Activated CD8-positive, alpha-beta T cell treated with anti-CD3 and anti-CD28 coated beads for 36 hours (primary cell): ENCODE data around the gene WBP1. TPM values are rescaled to one million over a fixed set of nuclear protein-coding genes. Genes with fewer than 3 reads are reported as not detected.

Source experiments
- ATAC-seq: fragments of 200-7000 bp; cut with Tn5 transposase; one replicate; pipeline ENCODE4 v1.10.0; 2021; ENCODE audit warnings: mild to moderate bottlenecking, moderate library complexity
- CTCF ChIA-PET: fragments of 350-600 bp; sonication (Branson Sonifier 250); formaldehyde crosslinking; loops from one replicate; lab custom pipeline; 2021; ENCODE audit warnings: antibody characterized with exemption; lab: Charles Lee
- POLR2A ChIA-PET: fragments of 350-600 bp; sonication (Branson Sonifier 250); formaldehyde crosslinking; loops from one replicate; lab custom pipeline; 2021; ENCODE audit warnings: antibody characterized with exemption; lab: Charles Lee
- DNase-seq: peaks from one replicate; pipeline ENCODE4 v3.0.0-alpha.2; 2020
- H3K27ac Mint-ChIP-seq: one replicate; pipeline ENCODE4 v1.8.0; 2021; ENCODE audit warnings: mild to moderate bottlenecking, mixed read lengths
- H3K27me3 Mint-ChIP-seq: one replicate; pipeline ENCODE4 v1.8.0; 2021; ENCODE audit warnings: mixed read lengths
- H3K36me3 Mint-ChIP-seq: one replicate; pipeline ENCODE4 v1.8.0; 2021; ENCODE audit warnings: low read depth, mixed read lengths
- H3K4me1 Mint-ChIP-seq: one replicate; pipeline ENCODE4 v1.8.0; 2021; ENCODE audit warnings: low read depth, mixed read lengths
- H3K4me3 Mint-ChIP-seq: one replicate; pipeline ENCODE4 v1.8.0; 2021; ENCODE audit warnings: mild to moderate bottlenecking, moderate library complexity, mixed read lengths
- H3K9me3 Mint-ChIP-seq: one replicate; pipeline ENCODE4 v1.8.0; 2021; ENCODE audit warnings: mixed read lengths
- intact Hi-C: fragments of 100-400 bp; cut with micrococcal nuclease; formaldehyde crosslinking; loops from one replicate; pipeline ENCODE4 v1.10.0; 2022
- total RNA-seq, 2 experiments: library from RNA; stranded (reverse); gene quantifications; one replicate each; pipeline ENCODE4 v1.2.3, GENCODE V29; 2021
- TF ChIP-seq, protein P1 (sequence below): fragments of 200-600 bp; IDR thresholded peaks from one replicate; pipeline ENCODE4 v1.8.0; 2022; ENCODE audit warnings: antibody characterized with exemption, mild to moderate bottlenecking

Gene WBP1
- total RNA-seq, 2 experiments from 2014 or later, result 20.3 to 23.0 TPM

GRCh38 chr2:74415762-74416395, 42.4 kb upstream of the WBP1 start:
- Mint-ChIP-seq H3K36me3 (no peaks in the 10 kb centered on the region), H3K27me3 (peaks cover 5% of the 10 kb centered on the region), H3K9me3 (no peaks in the 10 kb centered on the region), H3K27ac (no peak overlapping the region), H3K4me1 (peaks cover 18% of the 10 kb centered on the region), H3K4me3 (peak overlapping the region; percentile 54)
- CTCF ChIA-PET, result interaction anchor here (0.6 to 1.1 kb wide), 4 partner anchors 8 to 81 kb away, joined by 3 read pairs; no protein-coding TSS in a partner anchor
- ATAC-seq (no peak), DNase-seq (no peak)
- intact Hi-C loops, result no loop called here
- POLR2A ChIA-PET, result no interaction called here
- TF ChIP-seq, protein P1, sequence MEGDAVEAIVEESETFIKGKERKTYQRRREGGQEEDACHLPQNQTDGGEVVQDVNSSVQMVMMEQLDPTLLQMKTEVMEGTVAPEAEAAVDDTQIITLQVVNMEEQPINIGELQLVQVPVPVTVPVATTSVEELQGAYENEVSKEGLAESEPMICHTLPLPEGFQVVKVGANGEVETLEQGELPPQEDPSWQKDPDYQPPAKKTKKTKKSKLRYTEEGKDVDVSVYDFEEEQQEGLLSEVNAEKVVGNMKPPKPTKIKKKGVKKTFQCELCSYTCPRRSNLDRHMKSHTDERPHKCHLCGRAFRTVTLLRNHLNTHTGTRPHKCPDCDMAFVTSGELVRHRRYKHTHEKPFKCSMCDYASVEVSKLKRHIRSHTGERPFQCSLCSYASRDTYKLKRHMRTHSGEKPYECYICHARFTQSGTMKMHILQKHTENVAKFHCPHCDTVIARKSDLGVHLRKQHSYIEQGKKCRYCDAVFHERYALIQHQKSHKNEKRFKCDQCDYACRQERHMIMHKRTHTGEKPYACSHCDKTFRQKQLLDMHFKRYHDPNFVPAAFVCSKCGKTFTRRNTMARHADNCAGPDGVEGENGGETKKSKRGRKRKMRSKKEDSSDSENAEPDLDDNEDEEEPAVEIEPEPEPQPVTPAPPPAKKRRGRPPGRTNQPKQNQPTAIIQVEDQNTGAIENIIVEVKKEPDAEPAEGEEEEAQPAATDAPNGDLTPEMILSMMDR, result no peak

GRCh38 chr2:74416778-74417177, 41.5 kb upstream of the WBP1 start:
- no peaks in the 10 kb centered on the region for H3K9me3 Mint-ChIP-seq
- no peak for ATAC-seq
- intact Hi-C loops, result no loop called here
- POLR2A ChIA-PET, result no interaction called here
- H3K4me1 Mint-ChIP-seq, result peaks cover 21% of the 10 kb centered on the region
- H3K36me3 Mint-ChIP-seq, result no peaks in the 10 kb centered on the region
- no peak overlapping the region for H3K4me3 Mint-ChIP-seq
- H3K27ac Mint-ChIP-seq, result no peak overlapping the region
- CTCF ChIA-PET, result interaction anchor here (1.6 kb wide), 1 partner anchor 18 kb away, joined by 3 read pairs; no protein-coding TSS in a partner anchor
- TF ChIP-seq, protein P1, result no peak
- DNase-seq, result peak; percentile 35
- peaks cover 5% of the 10 kb centered on the region for H3K27me3 Mint-ChIP-seq

DNA sequence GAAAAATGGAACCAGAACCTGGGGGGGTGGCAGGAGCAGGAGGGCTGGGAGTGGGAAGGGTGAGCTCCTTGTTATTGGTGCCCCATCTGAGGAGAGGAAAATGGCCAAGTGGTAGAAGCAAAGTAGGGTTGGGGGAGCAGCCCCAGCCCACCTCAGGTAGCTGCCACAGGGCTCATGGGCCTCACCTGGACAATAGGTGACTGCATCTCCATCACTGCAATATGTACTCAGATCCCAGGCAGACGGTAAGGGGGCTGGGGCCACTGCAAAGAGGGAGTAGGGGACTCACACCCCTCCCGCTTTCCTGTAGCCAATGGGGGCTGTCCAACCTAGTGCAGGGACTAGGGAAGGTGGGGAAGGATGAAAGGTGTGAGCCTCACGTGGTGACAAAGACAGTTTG, 41.0 kb upstream of the WBP1 start:
- ATAC-seq (no peak), DNase-seq (no peak)
- intact Hi-C loops, result no loop called here
- TF ChIP-seq, protein P1, result no peak
- H3K9me3 Mint-ChIP-seq, result no peaks in the 10 kb centered on the region
- peaks cover 2% of the 10 kb centered on the region for H3K36me3 Mint-ChIP-seq
- no peak overlapping the region for H3K4me3 Mint-ChIP-seq
- peaks cover 21% of the 10 kb centered on the region for H3K4me1 Mint-ChIP-seq
- no peak overlapping the region for H3K27ac Mint-ChIP-seq
- ChIA-PET CTCF (interaction anchor here (1.6 kb wide), 1 partner anchor 18 kb away, joined by 3 read pairs; no protein-coding TSS in a partner anchor), POLR2A (no interaction called here)
- peaks cover 5% of the 10 kb centered on the region for H3K27me3 Mint-ChIP-seq

DNA sequence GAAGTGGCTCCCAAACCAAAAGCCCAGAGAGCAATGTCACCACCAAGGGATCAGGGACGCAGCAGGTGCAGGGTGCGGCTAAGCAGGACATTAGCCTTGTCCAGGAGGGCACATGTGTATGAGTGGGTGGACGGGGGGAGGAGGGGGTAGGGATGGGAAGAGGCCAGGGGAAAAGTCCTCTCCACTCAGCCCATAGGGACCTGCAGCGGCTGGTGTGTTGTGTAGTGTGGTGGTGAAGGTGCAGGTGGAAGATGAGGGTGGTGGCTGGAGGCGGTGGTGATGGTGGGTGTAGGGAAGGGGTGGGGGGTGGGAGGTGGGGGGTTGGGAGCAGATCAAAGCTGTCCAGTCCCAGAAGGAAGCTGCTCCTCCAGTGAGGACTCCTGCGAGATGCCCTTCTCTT, 40.5 kb upstream of the WBP1 start:
- ChIA-PET CTCF (interaction anchor here (1.6 kb wide), 1 partner anchor 18 kb away, joined by 3 read pairs; no protein-coding TSS in a partner anchor), POLR2A (no interaction called here)
- intact Hi-C loops, result no loop called here
- TF ChIP-seq, protein P1, result no peak
- ATAC-seq (no peak), DNase-seq (no peak)
- no peak overlapping the region for H3K27ac Mint-ChIP-seq
- no peak overlapping the region for H3K4me3 Mint-ChIP-seq
- no peaks in the 10 kb centered on the region for H3K9me3 Mint-ChIP-seq
- H3K4me1 Mint-ChIP-seq, result peaks cover 22% of the 10 kb centered on the region
- peaks cover 5% of the 10 kb centered on the region for H3K36me3 Mint-ChIP-seq
- peaks cover 5% of the 10 kb centered on the region for H3K27me3 Mint-ChIP-seq

DNA sequence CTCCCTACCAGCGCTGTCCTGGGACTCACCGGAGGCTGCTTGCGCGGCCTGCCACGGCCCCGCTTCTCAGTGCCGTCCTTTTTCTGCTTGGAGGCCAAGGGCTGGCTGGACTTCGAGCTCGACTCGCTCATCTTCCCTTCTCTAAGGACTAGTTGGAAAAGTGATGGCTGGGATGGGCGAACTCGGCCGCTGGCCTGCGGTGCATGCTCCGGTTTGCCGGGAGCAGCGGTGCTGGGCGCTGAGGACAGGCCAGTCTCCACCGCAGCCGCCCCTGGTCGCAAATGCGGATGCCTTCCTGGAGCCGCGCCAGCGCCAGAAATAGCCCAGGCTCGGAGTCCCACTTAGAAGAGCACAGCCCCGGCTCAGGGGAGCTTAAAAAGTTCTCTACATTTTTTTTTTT, 39.9 kb upstream of the WBP1 start:
- ChIA-PET CTCF (interaction anchor here (0.8 to 1.6 kb wide), 3 partner anchors 19 to 55 kb away, joined by 3 read pairs; partner anchors contain the start of gene MRPL53), POLR2A (interaction anchor here (0.6 kb wide), 1 partner anchor 47 kb away, joined by 3 read pairs; no protein-coding TSS in a partner anchor)
- no peak for DNase-seq
- intact Hi-C loops, result no loop called here
- H3K4me1 Mint-ChIP-seq, result peaks cover 26% of the 10 kb centered on the region
- H3K4me3 Mint-ChIP-seq, result no peak overlapping the region
- H3K27ac Mint-ChIP-seq, result no peak overlapping the region
- peaks cover 9% of the 10 kb centered on the region for H3K36me3 Mint-ChIP-seq
- H3K9me3 Mint-ChIP-seq, result no peaks in the 10 kb centered on the region
- no peak for ATAC-seq
- TF ChIP-seq, protein P1, result no peak
- H3K27me3 Mint-ChIP-seq, result peaks cover 3% of the 10 kb centered on the region
